Lung (tissue), 12 donors: ENCODE data around the gene MOB3C. TPM values are rescaled to one million over a fixed set of nuclear protein-coding genes. Genes with fewer than 3 reads are reported as not detected.

Experiments
- ATAC-seq: fragments of 200-7000 bp; cut with Tn5 transposase; one replicate; pipeline ENCODE4 v1.9.1; 2020; ENCODE audit warnings: moderate number of reproducible peaks; ENCODE audit not compliant: insufficient read depth, low FRiP score
- DNase-seq, 3 donors: peaks; one replicate each; pipeline ENCODE4 v3.0.0-alpha.2; 2013 to 2017
- H3K27ac ChIP-seq, 2 donors: one replicate each; pipeline ENCODE4 v1.5.1; 2013; ENCODE audit warnings: mild to moderate bottlenecking in 2 of 2, moderate library complexity in 2 of 2, control low read depth in 1 of 2, inconsistent platforms in 1 of 2, low read depth in 1 of 2, low read length in 1 of 2
- H3K27me3 ChIP-seq, 3 donors: one replicate each; pipeline ENCODE4 v1.5.1; 2013; ENCODE audit warnings: low read length in 2 of 3; ENCODE audit not compliant: control insufficient read depth in 3 of 3, insufficient read depth in 3 of 3
- H3K36me3 ChIP-seq, 4 donors: one replicate each; pipeline ENCODE4 v1.5.1; 2013; ENCODE audit warnings: low read length in 4 of 4, mild to moderate bottlenecking in 1 of 4, moderate library complexity in 1 of 4; ENCODE audit not compliant: control insufficient read depth in 4 of 4, insufficient read depth in 4 of 4
- H3K4me1 ChIP-seq, 5 donors: one replicate each; pipeline ENCODE4 v1.5.1; 2013; ENCODE audit warnings: low read length in 5 of 5, mild to moderate bottlenecking in 2 of 5, moderate library complexity in 1 of 5; ENCODE audit not compliant: control insufficient read depth in 5 of 5, insufficient read depth in 5 of 5
- H3K4me3 ChIP-seq: one replicate; pipeline ENCODE4 v1.5.1; 2013; ENCODE audit warnings: mild to moderate bottlenecking, control low read depth, moderate library complexity
- H3K9ac ChIP-seq, 2 donors: one replicate each; pipeline ENCODE4 v1.5.1; 2013; ENCODE audit warnings: low read length in 2 of 2, control low read depth in 1 of 2; ENCODE audit not compliant: insufficient read depth in 1 of 2
- H3K9me3 ChIP-seq, 4 donors: one replicate each; pipeline ENCODE4 v1.5.1; 2013; ENCODE audit warnings: low read length in 3 of 4, mild to moderate bottlenecking in 1 of 4, moderate library complexity in 1 of 4; ENCODE audit not compliant: control insufficient read depth in 4 of 4, insufficient read depth in 3 of 4
- WGBS, 2 donors: extraction: QIAGEN DNeasy Blood & Tissue Kit; methylation state at CpG; one replicate each; pipeline ENCODE4 v1.1.7; 2013; 5-methylcytosine and 5-hydroxymethylcytosine counted together
- polyA plus RNA-seq, 2 donors: library from polyadenylated mRNA; stranded (reverse); fragments of 200-250 nt; gene quantifications; one replicate each; pipeline ENCODE4 v1.2.1, GENCODE V29; 2013
- total RNA-seq, 2 donors: library from RNA; depleted of rRNA in 1 of 2; stranded (reverse); fragments of >200 nt in 1 of 2; gene quantifications; one replicate each; pipeline ENCODE4 v1.2.1, GENCODE V29; 2014 to 2021
- TF ChIP-seq, protein P1 (sequence below): IDR thresholded peaks from 2 replicates; pipeline ENCODE4 v1.5.1; 2012; ENCODE audit warnings: mild to moderate bottlenecking; ENCODE audit errors: control extremely low read depth, extremely low read depth
- donor health status: control.
- donor health status: control.
- donor health status: Bipolar disorder and iron deficiency.
- donor health status: healthy.
- donor health status: DM: yes; HTN: yes; CAD: no.

Gene MOB3C
- total and polyA plus RNA-seq, 4 donors, result 10.6 to 28.7 (median 16.5) TPM

DNA sequence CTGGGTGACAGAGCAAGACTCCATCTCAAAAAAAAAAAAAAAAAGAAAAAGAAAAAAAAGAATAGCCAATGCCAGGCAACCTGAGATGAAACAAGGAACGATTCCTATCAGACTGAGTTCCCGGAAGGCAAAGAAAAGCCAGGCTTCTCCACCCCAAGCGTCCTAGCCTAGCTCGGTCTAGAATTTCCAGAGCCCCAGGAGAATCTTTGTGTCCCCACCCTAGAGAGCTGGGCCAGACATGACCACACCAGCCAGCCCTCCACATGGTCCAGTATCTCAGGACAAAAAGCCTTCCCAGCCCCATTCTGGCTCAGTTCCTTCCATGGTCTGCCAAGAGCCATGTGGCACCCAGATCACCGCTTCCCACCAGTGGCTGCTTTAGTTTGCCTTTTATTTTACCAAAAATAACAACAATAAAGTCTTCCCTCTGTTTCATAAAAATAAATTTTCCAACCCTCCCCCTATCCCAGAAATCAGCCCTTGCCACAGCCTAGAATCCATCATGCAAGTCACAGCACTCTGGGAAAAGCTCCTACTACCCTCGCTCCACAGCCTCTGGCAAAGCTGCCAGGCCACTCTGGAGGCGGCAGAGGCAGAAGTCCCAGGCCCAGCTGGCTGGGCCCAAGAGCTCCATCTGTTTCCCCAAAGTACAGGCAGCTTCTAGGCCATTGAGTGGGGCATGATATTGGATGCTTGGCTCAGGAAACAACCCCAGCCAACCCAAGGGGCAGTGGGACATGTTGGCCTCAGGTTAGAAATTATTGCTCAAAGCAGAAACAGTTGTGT is 9.1 kb downstream of the MOB3C start:
- 90 to 94% methylated on average over 7 of the region's 7 CpGs for WGBS, 2 donors
- Histone ChIP-seq H3K9me3 (no peaks in the 10 kb centered on the region), H3K27ac (no peak overlapping the region), H3K27me3 (no peaks in the 10 kb centered on the region), H3K36me3 (peaks cover 0 to 31% (median 8%) of the 10 kb centered on the region in 4 donors), H3K4me3 (no peak overlapping the region), H3K4me1 (peaks cover 0 to 13% (median 12%) of the 10 kb centered on the region in 5 donors), H3K9ac (no peak overlapping the region)
- no peak for DNase-seq
- TF ChIP-seq, protein P1, sequence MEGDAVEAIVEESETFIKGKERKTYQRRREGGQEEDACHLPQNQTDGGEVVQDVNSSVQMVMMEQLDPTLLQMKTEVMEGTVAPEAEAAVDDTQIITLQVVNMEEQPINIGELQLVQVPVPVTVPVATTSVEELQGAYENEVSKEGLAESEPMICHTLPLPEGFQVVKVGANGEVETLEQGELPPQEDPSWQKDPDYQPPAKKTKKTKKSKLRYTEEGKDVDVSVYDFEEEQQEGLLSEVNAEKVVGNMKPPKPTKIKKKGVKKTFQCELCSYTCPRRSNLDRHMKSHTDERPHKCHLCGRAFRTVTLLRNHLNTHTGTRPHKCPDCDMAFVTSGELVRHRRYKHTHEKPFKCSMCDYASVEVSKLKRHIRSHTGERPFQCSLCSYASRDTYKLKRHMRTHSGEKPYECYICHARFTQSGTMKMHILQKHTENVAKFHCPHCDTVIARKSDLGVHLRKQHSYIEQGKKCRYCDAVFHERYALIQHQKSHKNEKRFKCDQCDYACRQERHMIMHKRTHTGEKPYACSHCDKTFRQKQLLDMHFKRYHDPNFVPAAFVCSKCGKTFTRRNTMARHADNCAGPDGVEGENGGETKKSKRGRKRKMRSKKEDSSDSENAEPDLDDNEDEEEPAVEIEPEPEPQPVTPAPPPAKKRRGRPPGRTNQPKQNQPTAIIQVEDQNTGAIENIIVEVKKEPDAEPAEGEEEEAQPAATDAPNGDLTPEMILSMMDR, result no peak
- no peak for ATAC-seq

DNA sequence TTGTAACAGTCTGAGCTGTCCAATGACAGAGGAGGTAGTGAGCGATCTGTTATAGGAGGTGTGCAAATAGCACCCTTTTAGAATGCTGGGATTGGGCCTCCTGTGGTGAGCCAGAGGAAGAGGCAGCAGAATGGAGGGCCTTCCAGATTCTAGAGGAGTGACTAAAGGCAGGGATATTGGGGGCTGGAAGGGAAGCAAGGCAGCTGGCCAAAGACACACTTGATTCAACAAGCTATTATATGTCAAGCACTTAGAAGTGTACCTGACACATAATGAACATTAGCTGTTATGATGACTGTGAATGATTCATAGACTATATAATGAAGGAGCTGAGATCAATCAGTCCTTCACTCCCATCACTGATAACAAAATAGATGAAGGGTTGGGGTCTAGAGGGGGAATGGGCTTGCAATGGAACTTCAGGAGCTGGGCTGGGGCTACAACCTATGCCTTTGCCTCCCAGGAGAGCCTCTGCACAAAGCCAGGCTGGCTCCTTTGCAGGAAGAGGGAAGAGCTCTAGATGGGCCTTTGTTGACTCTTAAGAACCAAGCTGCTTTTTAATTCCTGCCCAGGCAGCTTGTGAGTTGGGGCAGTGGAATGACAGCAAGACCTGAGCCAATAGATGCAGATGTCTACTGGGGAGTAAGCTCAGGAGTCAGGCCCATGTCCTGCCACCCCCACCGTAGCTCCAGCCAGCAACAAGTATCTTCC is 10.2 kb downstream of the MOB3C start:
- no peak for ATAC-seq
- H3K36me3 ChIP-seq, result peaks cover 0 to 28% (median 8%) of the 10 kb centered on the region in 4 donors
- no peak overlapping the region for H3K9ac ChIP-seq
- TF ChIP-seq, protein P1, result no peak
- no peak overlapping the region for H3K4me3 ChIP-seq
- H3K27me3 ChIP-seq, result no peaks in the 10 kb centered on the region
- 94 to 100% methylated on average over 2 of the region's 2 CpGs for WGBS, 2 donors
- no peak overlapping the region for H3K27ac ChIP-seq
- H3K9me3 ChIP-seq, result no peaks in the 10 kb centered on the region
- peaks cover 0 to 13% (median 8%) of the 10 kb centered on the region in 5 donors for H3K4me1 ChIP-seq
- no peak for DNase-seq

DNA sequence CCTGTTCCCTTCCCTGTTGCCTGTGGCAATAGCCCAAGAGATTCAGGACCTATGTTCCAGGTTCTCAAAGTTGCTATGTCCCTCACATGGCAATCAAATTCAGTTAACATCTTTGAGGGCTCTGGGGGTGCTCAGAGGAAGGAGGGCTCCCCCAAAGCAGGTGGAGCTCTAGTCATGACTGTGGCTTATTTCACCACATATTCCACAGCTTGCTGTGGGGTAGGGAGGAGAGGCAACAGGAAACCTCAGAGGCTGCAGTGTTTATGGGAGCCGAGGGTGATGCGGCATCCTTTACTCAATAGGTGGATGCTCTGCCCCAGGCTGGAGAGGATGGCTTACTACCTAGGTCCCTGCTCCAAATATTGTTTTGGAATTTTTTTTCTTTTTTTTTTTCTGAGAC is 11.4 kb downstream of the MOB3C start:
- Histone ChIP-seq H3K27ac (no peak overlapping the region), H3K4me3 (no peak overlapping the region), H3K36me3 (peaks cover 0 to 23% (median 8%) of the 10 kb centered on the region in 4 donors), H3K9me3 (no peaks in the 10 kb centered on the region), H3K27me3 (no peaks in the 10 kb centered on the region), H3K9ac (no peak overlapping the region), H3K4me1 (peaks cover 0 to 13% (median 9%) of the 10 kb centered on the region in 5 donors)
- ATAC-seq (no peak), DNase-seq (no peak)
- TF ChIP-seq, protein P1, result no peak
- WGBS, 2 donors, result 44 to 59% methylated on average over 2 of the region's 2 CpGs
